BJ (cell line): ENCODE data around the gene DMAC2L. TPM values are rescaled to one million over a fixed set of nuclear protein-coding genes. Genes with fewer than 3 reads are reported as not detected.

Source experiments
- CTCF ChIA-PET: fragments of 350-600 bp; formaldehyde crosslinking; extraction: SDS; loops from one replicate; lab custom pipeline; 2021; ENCODE audit warnings: antibody characterized with exemption, inconsistent platforms; lab: Yijun Ruan, JAX
- POLR2A ChIA-PET: fragments of 300-600 bp; sonication (Branson Sonifier 250); formaldehyde crosslinking; extraction: SDS; loops from one replicate; lab custom pipeline; 2021; ENCODE audit warnings: antibody characterized with exemption; lab: Charles Lee
- DNase-seq: peaks from one replicate; pipeline ENCODE4 v3.0.0-alpha.2; 2011; ENCODE audit warnings: low read depth
- H3K27me3 ChIP-seq: 2 replicates; pipeline ENCODE4 v1.6.0; 2011; ENCODE audit warnings: low read length; ENCODE audit not compliant: control insufficient read depth, insufficient read depth
- H3K36me3 ChIP-seq: 2 replicates; pipeline ENCODE4 v1.5.1; 2011; ENCODE audit warnings: low read length; ENCODE audit not compliant: control insufficient read depth, insufficient read depth
- H3K4me3 ChIP-seq: 2 replicates; pipeline ENCODE4 v1.5.1; 2011; ENCODE audit warnings: low read depth, mild to moderate bottlenecking, control low read depth, low read length
- polyA plus RNA-seq: library from polyadenylated mRNA; depleted of rRNA; stranded (reverse); fragments of >200 nt; gene quantifications from 2 replicates; pipeline ENCODE4 v1.2.3, GENCODE V29; 2011
- TF ChIP-seq, protein P1 (sequence below): IDR thresholded peaks from 2 replicates; pipeline ENCODE4 v1.5.1; 2011; ENCODE audit warnings: low read depth, mild to moderate bottlenecking, control low read depth, inconsistent platforms, low read length, moderate library complexity; ENCODE audit not compliant: insufficient read depth

DMAC2L gene
- polyA plus RNA-seq, 1 experiment, result 6.8 TPM

DNA sequence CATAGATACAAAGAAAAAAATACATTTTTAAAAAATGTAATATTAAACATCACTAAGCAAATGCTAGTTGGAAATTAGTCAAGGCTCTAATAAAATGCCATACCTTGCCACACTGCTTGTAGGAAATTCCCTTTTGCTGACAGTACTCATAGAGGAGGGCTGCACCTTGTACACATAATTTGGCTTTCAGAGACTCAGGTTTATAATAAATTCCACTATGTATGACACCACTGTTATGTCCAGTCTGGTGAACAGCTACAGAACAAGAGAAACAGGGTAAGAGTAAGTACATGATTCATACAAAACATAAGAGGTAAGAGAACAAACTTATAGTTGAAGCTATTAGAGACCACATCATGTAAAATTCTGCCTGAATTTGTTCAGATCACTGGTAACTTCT lies 10.2 kb upstream of the DMAC2L start:
- no peak for DNase-seq
- Histone ChIP-seq H3K36me3 (no peaks in the 10 kb centered on the region), H3K27me3 (no peaks in the 10 kb centered on the region), H3K4me3 (no peak overlapping the region)
- ChIA-PET POLR2A (no interaction called here), CTCF (interaction anchor here (1.9 kb wide), 1 partner anchor 9 kb away, joined by 5 read pairs; the partner anchor contains the start of gene L2HGDH)
- TF ChIP-seq, protein P1, sequence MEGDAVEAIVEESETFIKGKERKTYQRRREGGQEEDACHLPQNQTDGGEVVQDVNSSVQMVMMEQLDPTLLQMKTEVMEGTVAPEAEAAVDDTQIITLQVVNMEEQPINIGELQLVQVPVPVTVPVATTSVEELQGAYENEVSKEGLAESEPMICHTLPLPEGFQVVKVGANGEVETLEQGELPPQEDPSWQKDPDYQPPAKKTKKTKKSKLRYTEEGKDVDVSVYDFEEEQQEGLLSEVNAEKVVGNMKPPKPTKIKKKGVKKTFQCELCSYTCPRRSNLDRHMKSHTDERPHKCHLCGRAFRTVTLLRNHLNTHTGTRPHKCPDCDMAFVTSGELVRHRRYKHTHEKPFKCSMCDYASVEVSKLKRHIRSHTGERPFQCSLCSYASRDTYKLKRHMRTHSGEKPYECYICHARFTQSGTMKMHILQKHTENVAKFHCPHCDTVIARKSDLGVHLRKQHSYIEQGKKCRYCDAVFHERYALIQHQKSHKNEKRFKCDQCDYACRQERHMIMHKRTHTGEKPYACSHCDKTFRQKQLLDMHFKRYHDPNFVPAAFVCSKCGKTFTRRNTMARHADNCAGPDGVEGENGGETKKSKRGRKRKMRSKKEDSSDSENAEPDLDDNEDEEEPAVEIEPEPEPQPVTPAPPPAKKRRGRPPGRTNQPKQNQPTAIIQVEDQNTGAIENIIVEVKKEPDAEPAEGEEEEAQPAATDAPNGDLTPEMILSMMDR, result no peak

DNA sequence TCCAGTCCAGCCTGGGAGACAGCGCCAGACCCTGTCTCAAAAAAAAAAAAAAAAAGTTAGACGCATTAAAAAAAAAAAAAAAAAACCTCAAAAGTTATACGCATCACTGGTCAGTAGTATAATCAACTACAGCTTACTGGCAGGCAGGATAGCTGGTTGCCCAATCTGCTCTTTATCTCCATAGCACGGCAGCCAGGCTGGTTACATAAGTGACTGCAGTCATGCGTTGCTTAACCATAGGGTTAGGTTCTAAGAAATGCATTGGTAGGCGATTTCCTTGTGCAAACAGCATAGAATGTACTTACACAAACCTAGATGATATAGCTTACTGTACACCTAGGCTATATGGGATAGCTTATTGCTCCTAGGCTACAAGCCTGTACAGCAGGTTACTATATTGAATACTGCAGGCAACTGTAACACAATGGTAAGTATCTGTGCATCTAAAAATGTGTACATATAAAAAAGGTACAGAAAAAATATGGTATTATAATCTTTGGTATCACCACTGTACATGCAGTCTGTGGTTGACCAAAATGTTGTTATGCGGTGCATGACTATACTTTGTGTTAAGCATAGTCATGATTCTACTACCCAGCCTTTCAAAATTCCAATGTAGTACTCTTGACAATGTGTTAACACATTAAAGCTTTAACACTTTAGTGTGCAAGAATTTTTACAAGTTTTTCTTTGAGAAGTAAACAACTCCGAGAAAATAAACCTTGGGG lies 8.2 kb upstream of the DMAC2L start:
- ChIA-PET CTCF (no interaction called here), POLR2A (no interaction called here)

GRCh38 chr14:50308363-50308915 lies 3.7 kb upstream of the DMAC2L start:
- H3K36me3 ChIP-seq, result no peaks in the 10 kb centered on the region
- no peaks in the 10 kb centered on the region for H3K27me3 ChIP-seq
- no peak for DNase-seq
- H3K4me3 ChIP-seq, result no peak overlapping the region
- ChIA-PET POLR2A (no interaction called here), CTCF (no interaction called here)
- TF ChIP-seq, protein P1, result no peak

More for the DNA sequence above, 8.2 kb upstream of the DMAC2L start:
- Histone ChIP-seq H3K4me3 (no peak overlapping the region), H3K36me3 (no peaks in the 10 kb centered on the region), H3K27me3 (no peaks in the 10 kb centered on the region)
- DNase-seq, result no peak
- TF ChIP-seq, protein P1, result no peak

DNA sequence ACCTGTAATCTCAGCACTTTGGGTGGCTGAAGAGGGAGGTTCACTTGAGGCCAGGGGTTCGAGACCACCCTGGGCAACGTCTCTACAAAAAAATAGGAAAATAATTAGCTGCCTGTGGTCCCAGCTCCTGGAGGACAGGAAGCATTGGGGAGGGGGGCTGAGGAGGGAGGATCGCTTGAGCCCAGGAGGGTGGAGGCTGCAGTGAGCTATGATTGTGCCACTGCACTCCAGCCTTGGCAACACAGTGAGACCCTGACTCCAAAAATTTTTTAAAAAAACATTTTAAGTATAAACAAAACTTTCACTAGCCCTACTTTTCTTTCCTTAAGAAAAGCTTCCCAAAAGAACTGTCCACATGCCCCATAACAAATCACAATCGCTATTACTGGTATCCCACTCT lies 1.7 kb upstream of the DMAC2L start:
- CTCF ChIA-PET, result interaction anchor here (1.0 to 2.5 kb wide), 6 partner anchors 8 to 221 kb away, joined by 3 to 12 read pairs (median 4); partner anchors contain the start of genes MAP4K5 and VCPKMT
- H3K4me3 ChIP-seq, result no peak overlapping the region
- POLR2A ChIA-PET, result interaction anchor here (0.6 kb wide), 1 partner anchor 194 kb away, joined by 3 read pairs; the partner anchor contains the start of gene VCPKMT
- DNase-seq, result no peak
- no peaks in the 10 kb centered on the region for H3K27me3 ChIP-seq
- H3K36me3 ChIP-seq, result no peaks in the 10 kb centered on the region
- TF ChIP-seq, protein P1, result no peak

GRCh38 chr14:50311337-50311971 lies 670 bp upstream of the DMAC2L start:
- CTCF ChIA-PET, result interaction anchor here (0.6 to 2.5 kb wide), 11 partner anchors 9 to 462 kb away, joined by 3 to 12 read pairs (median 4); partner anchors contain the start of genes MAP4K5 and VCPKMT
- Histone ChIP-seq H3K36me3 (no peaks in the 10 kb centered on the region), H3K27me3 (no peaks in the 10 kb centered on the region), H3K4me3 (peak overlapping the region; percentile 94)
- POLR2A ChIA-PET, result no interaction called here
- DNase-seq, result no peak
- TF ChIP-seq, protein P1, result peak; percentile 50; the same call in 1 of the 2 replicates
